NCI-H146 treated with DMSO at 0.1 percent for 48 hours (cell line): ENCODE results near the gene ERAP2.
A peak's percentile ranks its signal among the peaks of the same experiment; 100 is the strongest.

Experiments used
- DNase-seq: peaks from one replicate; lab custom pipeline; 2025; ENCODE audit not compliant: unreplicated experiment; lab: John Stamatoyannopoulos, UW

The ERAP2 gene

DNA sequence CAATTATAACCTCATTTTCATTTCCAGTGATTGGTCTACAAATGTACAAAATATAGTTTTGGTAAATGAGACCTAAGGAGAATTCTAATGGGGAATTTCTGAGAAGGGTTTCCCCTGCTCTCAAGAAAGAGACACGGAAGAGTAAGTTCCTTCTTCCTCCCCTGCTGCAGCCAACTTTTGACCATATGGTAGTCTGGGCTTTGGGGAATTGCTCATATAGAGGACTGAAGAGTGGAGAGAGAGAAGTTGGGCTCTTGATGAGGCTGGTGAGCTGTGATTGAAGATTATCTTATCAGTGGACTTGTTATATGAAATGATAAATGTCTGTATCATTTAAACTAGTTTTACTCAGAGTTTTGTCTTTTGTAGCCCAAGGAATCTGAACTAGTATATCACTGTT, 55.3 kb downstream of the ERAP2 start:
- no peak for DNase-seq

DNA sequence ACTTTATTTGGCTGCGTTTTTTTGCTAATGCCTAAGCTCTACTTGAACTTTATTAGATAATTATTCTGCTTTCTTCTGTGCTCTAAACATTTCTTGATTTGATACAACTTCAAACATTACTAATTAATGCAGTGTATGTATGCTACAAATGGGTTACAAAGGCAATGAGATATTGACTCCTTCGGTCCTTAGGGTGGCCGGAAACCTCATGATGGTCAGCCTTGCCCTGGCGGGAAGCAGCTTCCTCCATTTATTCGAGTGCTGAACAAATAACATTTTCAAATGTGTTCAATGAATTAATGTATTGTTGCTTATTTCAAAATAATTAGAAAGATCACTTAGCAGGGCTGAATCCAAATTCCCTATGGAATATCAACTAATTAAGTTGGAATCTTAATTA, 55.7 kb downstream of the ERAP2 start:
- DNase-seq, result no peak

- no peak for DNase-seq
Observed at GRCh38 chr5:96933764-96934707, 57.7 kb downstream of the ERAP2 start.

DNA sequence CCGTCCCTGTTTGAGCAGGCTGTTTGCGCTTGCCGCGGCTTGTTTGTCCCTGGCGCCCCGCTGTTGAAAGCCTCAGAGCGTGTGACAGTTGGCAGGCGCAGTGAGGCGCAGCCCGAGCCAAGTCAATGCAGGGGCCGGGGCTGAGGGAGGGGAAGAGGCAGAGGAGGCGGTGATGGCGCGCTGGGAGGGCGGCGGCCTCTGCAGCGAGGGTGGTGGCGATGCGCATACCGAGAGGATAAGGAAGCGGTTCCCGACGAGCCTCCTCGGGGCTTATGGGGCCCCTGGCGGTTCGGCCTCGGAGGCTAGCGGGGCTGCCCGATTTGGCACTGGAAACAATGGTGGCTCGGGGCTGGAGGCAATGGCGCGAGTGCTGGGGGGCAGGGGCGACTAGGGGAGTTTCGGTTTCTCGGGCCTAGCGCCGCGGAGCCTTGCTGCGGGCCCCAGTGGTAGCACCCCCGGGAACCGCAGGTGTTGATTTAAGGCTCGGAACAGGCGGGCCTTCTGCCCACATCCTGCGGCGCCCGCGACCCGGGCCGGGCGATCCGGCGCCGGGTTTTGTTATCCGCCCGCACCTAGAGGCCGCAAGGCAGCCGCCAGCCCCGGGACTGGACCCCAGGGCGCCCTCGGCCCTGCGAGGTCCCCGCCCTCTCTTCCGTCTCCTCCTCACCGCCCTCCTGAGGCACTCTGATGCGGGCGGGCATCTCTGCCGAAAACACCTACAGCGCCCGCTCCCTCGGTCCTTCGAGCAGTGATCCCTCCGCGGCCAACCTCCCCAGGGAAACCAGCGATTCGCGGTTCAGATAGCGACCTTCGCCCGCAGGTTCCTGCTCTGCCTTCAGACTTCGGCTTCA, 58.6 kb downstream of the ERAP2 start:
- peak; percentile 78 for DNase-seq

DNA sequence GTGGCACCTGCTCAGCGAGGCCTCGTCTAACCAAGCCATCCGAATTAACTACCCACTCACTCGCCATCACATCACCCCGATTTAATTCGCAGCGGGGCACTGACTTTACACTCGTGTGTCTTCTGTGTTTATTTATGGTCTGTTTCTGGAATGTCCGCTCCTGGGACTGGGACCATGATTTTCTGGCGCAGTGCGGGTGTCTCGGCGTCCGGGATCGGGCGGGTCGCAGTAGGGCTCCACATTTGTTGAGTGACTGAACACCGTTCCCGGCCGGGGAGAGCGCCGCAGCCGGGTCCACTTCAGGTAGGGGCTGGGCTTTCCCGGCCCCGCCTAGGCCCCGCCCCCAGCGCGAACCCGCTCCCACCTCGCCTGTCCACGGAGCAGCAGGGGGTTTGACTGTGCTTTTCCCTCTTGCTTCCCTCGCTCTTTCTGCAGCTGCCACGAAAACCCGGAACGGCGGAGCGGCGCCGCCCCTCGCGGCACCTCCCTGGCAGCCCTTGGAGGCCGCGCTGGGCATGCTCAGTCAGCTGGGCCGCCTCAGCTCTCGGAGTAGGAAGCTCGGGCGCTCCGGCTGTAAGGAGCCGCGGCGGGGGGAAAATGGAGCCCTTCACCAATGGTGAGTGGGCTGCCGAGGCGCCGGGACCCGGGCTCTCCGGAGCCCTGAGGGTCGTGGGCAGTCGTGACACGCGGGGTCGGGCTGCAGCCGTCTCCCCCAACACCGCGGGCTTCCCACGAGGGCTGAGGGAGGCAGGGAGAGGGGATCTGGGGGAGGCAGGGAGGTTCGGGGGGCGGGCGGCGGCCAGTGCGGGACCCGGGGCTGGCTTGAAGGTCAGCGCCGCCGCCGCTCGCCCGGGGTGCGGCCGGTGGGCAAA, 59.5 kb downstream of the ERAP2 start, which contains the start of gene LNPEP:
Gene LNPEP (plus strand): TSS at position 522 of the 872 bp plus-strand sequence. CDS start 76 bp downstream, at position 598.
- peak; percentile 83 for DNase-seq

DNA sequence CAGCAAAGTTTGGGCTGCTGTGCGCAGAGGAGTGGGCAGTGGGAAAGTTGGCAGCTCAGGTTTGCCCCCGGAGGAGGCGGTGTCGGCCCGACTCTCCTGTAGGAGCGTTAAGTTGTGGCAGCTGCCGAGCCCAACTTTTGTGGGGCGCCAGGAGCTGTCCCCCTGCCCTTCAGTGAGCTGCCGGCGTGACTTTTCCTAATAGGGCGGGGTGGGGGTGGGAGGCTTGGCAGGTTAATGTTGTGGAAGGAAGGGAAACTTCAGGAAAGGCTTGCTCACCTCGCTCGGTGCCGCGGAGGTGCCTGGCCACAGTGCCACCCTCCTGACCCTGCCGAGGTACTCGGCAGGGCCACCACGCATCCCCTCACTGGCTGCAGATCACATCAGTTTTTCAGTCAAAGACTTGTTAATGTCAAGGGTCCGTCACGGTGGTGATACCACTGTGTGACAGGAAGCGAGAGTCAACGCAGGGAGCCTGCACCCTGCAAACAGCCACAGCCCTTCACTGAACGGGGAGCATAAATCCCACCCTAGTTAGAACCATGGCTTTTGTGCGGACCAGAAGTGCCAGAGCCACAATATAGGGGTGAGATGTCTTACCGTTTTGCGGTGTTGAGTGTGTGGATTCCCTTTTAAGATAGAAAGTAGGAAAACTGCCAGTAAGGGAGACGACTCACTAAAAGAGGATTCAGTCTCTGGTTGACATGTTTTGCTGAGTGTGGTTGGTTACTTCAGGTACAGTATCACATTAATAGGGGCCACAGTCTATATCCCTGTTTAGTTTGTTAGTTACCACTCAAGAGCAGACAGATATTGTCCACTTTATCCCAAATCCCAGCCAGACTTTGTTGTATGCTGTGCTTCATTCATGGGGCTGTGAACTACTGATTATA, 60.4 kb downstream of the ERAP2 start:
- DNase-seq, result no peak

GRCh38 chr5:96940586-96940985, 64.3 kb downstream of the ERAP2 start:
- DNase-seq, result no peak

- no peak for DNase-seq
Observed at GRCh38 chr5:96941140-96941539, 64.8 kb downstream of the ERAP2 start.

DNA sequence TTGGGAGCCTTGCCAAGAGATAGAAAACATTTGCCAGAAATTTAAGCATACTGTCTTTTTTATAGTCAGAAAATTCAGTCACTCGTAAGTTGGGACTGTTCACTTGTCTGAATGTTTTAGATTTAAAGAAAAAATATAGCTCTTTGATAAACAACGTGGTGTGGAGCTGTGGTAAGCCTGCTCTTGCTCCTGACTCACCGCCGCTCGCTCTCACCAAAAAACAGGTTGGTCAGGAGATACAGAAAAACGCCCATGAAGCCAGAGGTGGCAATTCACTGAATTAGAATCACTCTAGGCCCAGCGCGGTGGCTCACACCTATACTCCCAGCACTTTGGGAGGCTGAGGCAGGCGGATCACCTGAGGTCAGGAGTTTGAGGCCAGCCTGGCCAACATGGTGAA, 65.8 kb downstream of the ERAP2 start:
- DNase-seq, result no peak

DNA sequence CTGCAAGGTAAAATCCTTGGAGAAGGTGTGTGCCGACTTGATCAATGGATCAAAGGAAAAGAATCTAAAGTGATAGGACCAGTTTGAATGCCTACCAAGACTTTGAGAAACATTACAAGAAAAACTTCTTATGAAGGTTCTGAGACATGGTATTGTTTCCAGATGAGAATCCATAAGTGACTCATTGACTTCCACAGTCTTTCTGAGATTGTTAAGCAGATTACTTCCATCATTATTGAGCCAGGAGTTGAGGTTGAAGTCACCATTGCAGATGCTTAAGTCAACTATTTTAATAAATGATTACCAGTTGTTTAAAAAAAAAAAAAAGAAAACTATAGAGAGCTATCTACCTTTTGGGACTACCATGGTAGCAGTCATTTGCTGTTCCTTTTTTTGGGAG, 66.6 kb downstream of the ERAP2 start:
- DNase-seq, result no peak

GRCh38 chr5:96943799-96944198, 67.5 kb downstream of the ERAP2 start:
- no peak for DNase-seq

GRCh38 chr5:96945144-96945897, 69.0 kb downstream of the ERAP2 start:
- no peak for DNase-seq

GRCh38 chr5:96946381-96946780, 70.1 kb downstream of the ERAP2 start:
- DNase-seq, result no peak

DNA sequence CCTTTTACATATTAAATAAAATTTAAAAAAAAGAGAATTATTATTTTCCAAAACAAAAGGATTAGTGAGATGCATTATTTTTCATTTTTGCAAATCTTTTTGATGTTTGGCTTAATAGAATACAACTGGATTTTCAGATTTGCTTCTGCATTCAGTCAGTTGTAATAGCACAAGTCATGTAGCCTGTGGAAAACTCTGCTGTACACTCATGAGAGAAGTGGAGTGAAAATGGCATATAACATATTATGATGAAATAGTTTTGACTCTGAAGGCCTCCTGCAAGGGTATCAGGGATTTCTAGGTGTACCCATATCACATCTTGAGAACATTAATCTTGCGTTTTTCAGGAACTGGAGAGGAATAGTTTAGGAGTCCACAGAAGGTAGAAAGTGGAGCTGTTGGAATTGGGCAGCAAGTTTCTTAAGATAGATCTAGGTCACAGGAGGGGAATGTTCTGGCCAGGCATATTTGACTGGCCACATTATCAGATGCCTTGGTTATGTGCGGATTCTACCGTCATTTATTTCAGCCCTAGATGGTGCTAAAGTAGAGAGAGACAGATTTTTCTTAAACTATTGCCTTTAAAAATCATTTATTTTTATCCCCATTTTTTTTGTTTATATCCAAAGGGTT, 75.9 kb downstream of the ERAP2 start:
- no peak for DNase-seq

GRCh38 chr5:96952974-96953730, 76.9 kb downstream of the ERAP2 start:
- no peak for DNase-seq

DNA sequence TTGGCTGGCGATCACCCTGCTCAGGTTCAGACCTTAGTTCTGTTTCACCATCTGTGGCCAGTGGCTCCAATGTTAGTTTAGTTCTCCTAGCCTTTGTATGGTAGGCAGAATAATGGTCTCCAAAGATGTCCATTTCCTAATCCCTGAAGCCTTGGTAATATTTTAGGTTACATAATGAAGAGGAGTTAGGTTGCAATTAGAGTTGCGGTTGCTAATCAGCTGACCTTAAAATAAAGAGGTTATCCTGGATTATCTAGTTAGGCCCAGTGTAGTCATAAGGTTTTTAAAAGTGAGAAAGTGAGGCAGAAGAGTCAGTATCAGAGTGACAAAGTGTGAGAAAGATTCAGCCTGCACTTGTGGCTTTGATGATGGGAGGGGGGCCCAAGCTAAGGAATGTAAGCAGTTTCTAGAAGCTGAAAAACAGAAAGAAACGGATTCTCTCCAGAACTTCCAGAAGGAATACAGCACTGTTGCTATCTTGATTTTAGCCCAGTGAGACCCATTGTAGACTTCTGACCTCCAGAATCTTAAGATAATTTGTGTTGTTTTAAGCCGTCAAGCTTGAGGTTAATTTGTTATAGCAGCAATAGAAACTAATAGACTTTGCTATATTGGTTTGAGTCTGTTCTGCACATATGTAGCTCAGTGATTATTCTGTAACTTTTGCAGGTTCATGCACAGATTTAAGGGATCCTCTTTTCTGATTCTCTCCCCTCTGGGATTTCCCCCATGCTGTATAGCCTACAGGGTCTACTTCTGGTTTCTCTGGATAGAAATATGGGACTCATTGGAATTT, 81.2 kb downstream of the ERAP2 start:
- DNase-seq, result no peak

- DNase-seq, result no peak
Observed at GRCh38 chr5:96958977-96959376, 82.7 kb downstream of the ERAP2 start.
